ENCODE measurements around the gene CHST4. TPM values are rescaled to one million over a fixed set of nuclear protein-coding genes. Genes with fewer than 3 reads are reported as not detected.

The CHST4 gene
- total RNA-seq, 1 experiment from 2014 or later = 0.22 TPM

GRCh38 chr16:71507061-71507460 is 19.2 kb upstream of the CHST4 start:
- H4K20me1 ChIP-seq (ENCODE audit: insufficient read depth, low read depth, low read length) = no peaks in the 10 kb centered on the region
- no peaks in the 10 kb centered on the region for H3K36me3 ChIP-seq (ENCODE audit: insufficient read depth, low read length)
- no peaks in the 10 kb centered on the region for H3K79me2 ChIP-seq (ENCODE audit: low read length)
- H3K9me3 ChIP-seq (ENCODE audit: low read length) = no peaks in the 10 kb centered on the region
- H3K27ac ChIP-seq (ENCODE audit: low read length) = no peak overlapping the region
- H3K4me3 ChIP-seq (ENCODE audit: low read length) = no peak overlapping the region
- H3K9me2 ChIP-seq (replicated peaks; ENCODE audit: insufficient read depth, low read length) = no peaks in the 10 kb centered on the region
- H2AFZ ChIP-seq (ENCODE audit: low read length) = no peak overlapping the region
- H3K9ac ChIP-seq (ENCODE audit: low read length) = no peak overlapping the region
- H3K4me2 ChIP-seq (ENCODE audit: low read depth, low read length, poor library complexity, severe bottlenecking) = no peak overlapping the region
- no peaks in the 10 kb centered on the region for H3K27me3 ChIP-seq (ENCODE audit: low read length)
- H3K4me1 ChIP-seq (ENCODE audit: low read length) = no peaks in the 10 kb centered on the region
- no peak for DNase-seq

GRCh38 chr16:71513302-71513701 is 12.9 kb upstream of the CHST4 start:
- Histone ChIP-seq H3K79me2 (ENCODE audit: low read length) (no peaks in the 10 kb centered on the region), H3K4me2 (ENCODE audit: low read depth, low read length, poor library complexity, severe bottlenecking) (no peak overlapping the region), H3K9ac (ENCODE audit: low read length) (no peak overlapping the region)

GRCh38 chr16:71514476-71514875 is 11.8 kb upstream of the CHST4 start:
- Histone ChIP-seq H3K4me1 (ENCODE audit: low read length) (no peaks in the 10 kb centered on the region), H3K27me3 (ENCODE audit: low read length) (no peaks in the 10 kb centered on the region), H3K9me2 (replicated peaks; ENCODE audit: insufficient read depth, low read length) (no peaks in the 10 kb centered on the region), H3K4me3 (ENCODE audit: low read length) (no peak overlapping the region), H2AFZ (ENCODE audit: low read length) (no peak overlapping the region), H3K9me3 (ENCODE audit: low read length) (no peaks in the 10 kb centered on the region), H3K36me3 (ENCODE audit: insufficient read depth, low read length) (no peaks in the 10 kb centered on the region), H3K27ac (ENCODE audit: low read length) (no peak overlapping the region), H3K4me2 (ENCODE audit: low read depth, low read length, poor library complexity, severe bottlenecking) (no peak overlapping the region), H3K9ac (ENCODE audit: low read length) (no peak overlapping the region), H3K79me2 (ENCODE audit: low read length) (no peaks in the 10 kb centered on the region), H4K20me1 (ENCODE audit: insufficient read depth, low read depth, low read length) (no peaks in the 10 kb centered on the region)
- no peak for DNase-seq

More at GRCh38 chr16:71513302-71513701, 12.9 kb upstream of the CHST4 start:
- Histone ChIP-seq H3K9me2 (replicated peaks; ENCODE audit: insufficient read depth, low read length) (no peaks in the 10 kb centered on the region), H3K4me1 (ENCODE audit: low read length) (no peaks in the 10 kb centered on the region), H3K27me3 (ENCODE audit: low read length) (no peaks in the 10 kb centered on the region), H3K4me3 (ENCODE audit: low read length) (no peak overlapping the region), H3K9me3 (ENCODE audit: low read length) (no peaks in the 10 kb centered on the region), H3K36me3 (ENCODE audit: insufficient read depth, low read length) (no peaks in the 10 kb centered on the region), H2AFZ (ENCODE audit: low read length) (no peak overlapping the region), H4K20me1 (ENCODE audit: insufficient read depth, low read depth, low read length) (no peaks in the 10 kb centered on the region), H3K27ac (ENCODE audit: low read length) (no peak overlapping the region)
- no peak for DNase-seq

GRCh38 chr16:71515026-71515425 is 11.2 kb upstream of the CHST4 start:
- no peaks in the 10 kb centered on the region for H4K20me1 ChIP-seq (ENCODE audit: insufficient read depth, low read depth, low read length)
- no peaks in the 10 kb centered on the region for H3K9me3 ChIP-seq (ENCODE audit: low read length)
- H3K4me2 ChIP-seq (ENCODE audit: low read depth, low read length, poor library complexity, severe bottlenecking) = no peak overlapping the region
- H3K79me2 ChIP-seq (ENCODE audit: low read length) = no peaks in the 10 kb centered on the region
- H3K9me2 ChIP-seq (replicated peaks; ENCODE audit: insufficient read depth, low read length) = no peaks in the 10 kb centered on the region
- DNase-seq = no peak
- no peak overlapping the region for H3K9ac ChIP-seq (ENCODE audit: low read length)
- no peak overlapping the region for H3K27ac ChIP-seq (ENCODE audit: low read length)
- H3K4me3 ChIP-seq (ENCODE audit: low read length) = no peak overlapping the region
- peaks cover 3% of the 10 kb centered on the region; the same call in 1 of the 2 replicates for H3K27me3 ChIP-seq (ENCODE audit: low read length)
- H3K36me3 ChIP-seq (ENCODE audit: insufficient read depth, low read length) = no peaks in the 10 kb centered on the region
- H3K4me1 ChIP-seq (ENCODE audit: low read length) = no peaks in the 10 kb centered on the region
- H2AFZ ChIP-seq (ENCODE audit: low read length) = no peak overlapping the region

GRCh38 chr16:71520550-71520949 is 5.7 kb upstream of the CHST4 start:
- Histone ChIP-seq H4K20me1 (ENCODE audit: insufficient read depth, low read depth, low read length) (no peaks in the 10 kb centered on the region), H2AFZ (ENCODE audit: low read length) (no peak overlapping the region), H3K36me3 (ENCODE audit: insufficient read depth, low read length) (no peaks in the 10 kb centered on the region), H3K4me2 (ENCODE audit: low read depth, low read length, poor library complexity, severe bottlenecking) (no peak overlapping the region), H3K27ac (ENCODE audit: low read length) (no peak overlapping the region), H3K9me3 (ENCODE audit: low read length) (no peaks in the 10 kb centered on the region), H3K79me2 (ENCODE audit: low read length) (no peaks in the 10 kb centered on the region), H3K27me3 (ENCODE audit: low read length) (peaks cover 3% of the 10 kb centered on the region; the same call in 1 of the 2 replicates), H3K9me2 (replicated peaks; ENCODE audit: insufficient read depth, low read length) (no peaks in the 10 kb centered on the region), H3K4me1 (ENCODE audit: low read length) (no peaks in the 10 kb centered on the region), H3K9ac (ENCODE audit: low read length) (no peak overlapping the region), H3K4me3 (ENCODE audit: low read length) (no peak overlapping the region)
- no peak for DNase-seq

GRCh38 chr16:71524566-71525553 is 1.4 kb upstream of the CHST4 start:
- Histone ChIP-seq H3K9me2 (replicated peaks; ENCODE audit: insufficient read depth, low read length) (no peaks in the 10 kb centered on the region), H3K4me3 (ENCODE audit: low read length) (no peak overlapping the region), H3K9ac (ENCODE audit: low read length) (no peak overlapping the region), H3K27ac (ENCODE audit: low read length) (no peak overlapping the region), H3K36me3 (ENCODE audit: insufficient read depth, low read length) (no peaks in the 10 kb centered on the region), H4K20me1 (ENCODE audit: insufficient read depth, low read depth, low read length) (no peaks in the 10 kb centered on the region), H3K4me2 (ENCODE audit: low read depth, low read length, poor library complexity, severe bottlenecking) (no peak overlapping the region), H3K9me3 (ENCODE audit: low read length) (no peaks in the 10 kb centered on the region), H3K4me1 (ENCODE audit: low read length) (peaks cover 11% of the 10 kb centered on the region), H3K79me2 (ENCODE audit: low read length) (no peaks in the 10 kb centered on the region), H3K27me3 (ENCODE audit: low read length) (no peaks in the 10 kb centered on the region), H2AFZ (ENCODE audit: low read length) (no peak overlapping the region)
- no peak for DNase-seq

GRCh38 chr16:71528257-71528656 is 2.0 kb downstream of the CHST4 start:
- no peak overlapping the region for H3K4me3 ChIP-seq (ENCODE audit: low read length)
- H4K20me1 ChIP-seq (ENCODE audit: insufficient read depth, low read depth, low read length) = no peaks in the 10 kb centered on the region
- H3K79me2 ChIP-seq (ENCODE audit: low read length) = no peaks in the 10 kb centered on the region
- H2AFZ ChIP-seq (ENCODE audit: low read length) = no peak overlapping the region
- no peaks in the 10 kb centered on the region for H3K9me2 ChIP-seq (replicated peaks; ENCODE audit: insufficient read depth, low read length)
- no peaks in the 10 kb centered on the region for H3K27me3 ChIP-seq (ENCODE audit: low read length)
- H3K9ac ChIP-seq (ENCODE audit: low read length) = no peak overlapping the region
- H3K36me3 ChIP-seq (ENCODE audit: insufficient read depth, low read length) = no peaks in the 10 kb centered on the region
- H3K4me2 ChIP-seq (ENCODE audit: low read depth, low read length, poor library complexity, severe bottlenecking) = no peak overlapping the region
- no peak overlapping the region for H3K27ac ChIP-seq (ENCODE audit: low read length)
- no peaks in the 10 kb centered on the region for H3K9me3 ChIP-seq (ENCODE audit: low read length)
- no peak for DNase-seq
- peaks cover 11% of the 10 kb centered on the region for H3K4me1 ChIP-seq (ENCODE audit: low read length)

- no peaks in the 10 kb centered on the region for H3K79me2 ChIP-seq (ENCODE audit: low read length)
- H3K4me1 ChIP-seq (ENCODE audit: low read length) = peaks cover 11% of the 10 kb centered on the region
- H3K4me3 ChIP-seq (ENCODE audit: low read length) = no peak overlapping the region
- H3K27ac ChIP-seq (ENCODE audit: low read length) = no peak overlapping the region
- H2AFZ ChIP-seq (ENCODE audit: low read length) = no peak overlapping the region
- H3K27me3 ChIP-seq (ENCODE audit: low read length) = no peaks in the 10 kb centered on the region
- no peak overlapping the region for H3K9ac ChIP-seq (ENCODE audit: low read length)
- no peaks in the 10 kb centered on the region for H3K9me3 ChIP-seq (ENCODE audit: low read length)
- no peak overlapping the region for H3K4me2 ChIP-seq (ENCODE audit: low read depth, low read length, poor library complexity, severe bottlenecking)
- no peaks in the 10 kb centered on the region for H3K36me3 ChIP-seq (ENCODE audit: insufficient read depth, low read length)
- DNase-seq = no peak
- no peaks in the 10 kb centered on the region for H4K20me1 ChIP-seq (ENCODE audit: insufficient read depth, low read depth, low read length)
- no peaks in the 10 kb centered on the region for H3K9me2 ChIP-seq (replicated peaks; ENCODE audit: insufficient read depth, low read length)
Observed at GRCh38 chr16:71528863-71529262, 2.6 kb downstream of the CHST4 start.

Measured in Karpas-422 (cell line).